HG03571 (cell line): ENCODE measurements around the gene CNTNAP2.

Experiments used
- ATAC-seq: cut with Tn5 transposase; IDR thresholded peaks from one replicate; pipeline ENCODE4 v1.9.1; 2021; ENCODE audit not compliant: unreplicated experiment

CNTNAP2 gene

DNA sequence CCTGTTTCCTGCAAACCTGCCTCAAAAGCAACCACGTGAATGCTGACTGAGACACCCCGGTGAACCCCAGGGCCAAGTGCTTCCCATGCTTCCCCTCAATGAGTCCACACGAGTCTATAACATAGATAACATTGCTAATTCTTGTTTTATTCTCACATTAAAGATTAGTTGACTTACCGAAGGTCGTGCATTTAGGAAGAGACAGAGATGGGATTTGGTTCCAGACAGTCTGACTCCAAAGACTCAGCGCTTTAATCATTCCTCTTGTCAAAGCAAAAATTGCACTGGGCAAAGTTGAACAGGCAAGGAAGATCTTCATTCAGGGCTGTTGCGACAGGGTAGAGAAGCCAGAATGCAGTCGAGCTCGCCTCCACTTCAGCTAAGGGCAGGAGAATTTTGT, 2038.4 kb downstream of the CNTNAP2 start:
- no peak for ATAC-seq

DNA sequence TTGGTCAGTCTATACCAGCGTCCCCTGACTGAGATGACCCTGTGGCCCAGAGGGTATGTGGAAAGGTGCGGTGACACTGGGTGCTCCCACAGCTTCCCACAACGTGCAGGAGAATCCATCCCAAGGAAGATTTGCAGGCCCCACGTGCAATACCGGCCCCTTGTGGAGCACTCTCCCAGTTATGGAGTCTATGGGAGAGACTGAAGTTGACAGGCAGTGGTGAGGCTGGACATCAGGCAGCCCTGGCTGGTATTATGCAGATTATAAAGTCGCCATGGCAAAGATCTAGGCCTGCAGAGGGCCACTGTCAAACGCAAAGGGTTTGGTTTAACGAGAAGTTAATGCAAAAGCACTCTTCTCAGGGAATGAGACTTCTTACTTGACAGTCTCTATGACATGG, 2039.2 kb downstream of the CNTNAP2 start:
- ATAC-seq: no peak

DNA sequence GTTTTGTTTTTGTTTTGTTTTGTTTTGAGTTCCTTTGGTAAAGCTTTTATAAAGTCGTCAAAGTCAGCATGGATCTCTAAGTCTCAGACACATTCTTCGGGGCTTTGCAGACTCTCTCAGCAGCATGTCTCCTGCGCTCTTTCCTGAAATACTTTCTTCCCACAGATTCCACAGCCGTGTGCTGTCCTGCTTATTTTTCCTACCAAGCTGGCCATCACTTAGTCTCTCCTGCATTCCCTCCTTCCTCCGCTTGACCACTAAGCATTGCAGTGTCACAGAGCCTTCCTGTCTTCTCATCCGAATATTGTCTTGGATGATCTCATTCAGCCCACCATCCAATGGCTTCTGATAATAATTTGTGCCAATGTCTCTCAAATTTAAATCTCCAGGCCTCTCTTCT, 2039.6 kb downstream of the CNTNAP2 start:
- ATAC-seq: no peak

DNA sequence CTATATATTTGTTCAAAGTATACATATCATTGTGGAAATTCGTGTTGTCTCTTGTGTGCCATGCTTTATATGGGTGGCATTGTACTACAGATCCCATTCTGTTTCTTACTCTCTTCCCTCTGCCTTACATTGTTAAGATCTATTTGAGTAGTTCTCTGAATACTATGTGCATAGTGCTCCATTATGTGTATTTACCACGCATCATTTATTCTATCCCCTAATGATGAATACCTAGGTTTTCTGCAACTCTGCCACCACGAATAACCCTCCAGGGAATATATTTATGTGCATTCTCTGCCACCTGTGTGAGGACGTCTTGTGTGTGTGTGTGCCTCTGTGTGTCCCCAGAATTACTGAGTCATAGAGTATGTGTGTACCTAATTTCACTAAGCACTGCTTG, 2042.7 kb downstream of the CNTNAP2 start:
- no peak for ATAC-seq

DNA sequence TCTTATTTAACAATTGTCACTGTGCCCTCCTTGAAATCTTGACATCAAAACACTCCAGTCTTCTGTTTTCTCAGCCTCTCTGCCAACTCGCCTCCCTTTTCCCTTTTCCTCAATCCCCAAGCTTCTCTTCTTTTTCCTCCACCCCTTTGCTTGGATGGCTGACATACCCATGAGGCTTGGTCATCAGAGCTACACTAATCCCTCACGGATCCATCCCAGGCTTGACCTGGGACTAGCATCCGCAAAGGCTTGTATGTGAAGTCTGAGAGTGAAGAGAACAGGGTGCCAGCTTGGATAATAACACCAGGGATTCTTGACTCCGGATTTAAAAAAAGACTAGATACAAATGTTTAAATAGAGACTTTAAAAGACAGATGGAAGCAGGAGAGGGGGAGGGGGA, 2045.2 kb downstream of the CNTNAP2 start:
- no peak for ATAC-seq

DNA sequence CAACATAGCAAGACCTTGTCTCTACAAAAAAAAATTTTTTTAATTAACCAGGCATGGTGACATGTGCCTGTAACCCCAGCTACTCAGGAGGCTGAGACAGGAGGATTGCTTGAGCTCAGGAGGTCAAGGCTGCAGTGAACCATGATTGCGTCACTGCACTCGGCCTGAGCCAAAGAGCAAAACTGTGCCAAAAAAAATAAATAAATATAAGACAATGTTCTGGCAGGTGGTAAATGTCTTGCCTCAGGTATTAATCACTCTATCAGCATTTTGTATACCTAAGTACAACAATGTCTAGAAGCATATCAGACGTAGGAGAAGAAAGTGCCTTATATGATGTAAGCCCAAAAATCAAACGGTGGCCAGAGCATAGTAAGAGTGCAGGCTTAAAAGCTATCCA, 2046.2 kb downstream of the CNTNAP2 start:
- no peak for ATAC-seq

DNA sequence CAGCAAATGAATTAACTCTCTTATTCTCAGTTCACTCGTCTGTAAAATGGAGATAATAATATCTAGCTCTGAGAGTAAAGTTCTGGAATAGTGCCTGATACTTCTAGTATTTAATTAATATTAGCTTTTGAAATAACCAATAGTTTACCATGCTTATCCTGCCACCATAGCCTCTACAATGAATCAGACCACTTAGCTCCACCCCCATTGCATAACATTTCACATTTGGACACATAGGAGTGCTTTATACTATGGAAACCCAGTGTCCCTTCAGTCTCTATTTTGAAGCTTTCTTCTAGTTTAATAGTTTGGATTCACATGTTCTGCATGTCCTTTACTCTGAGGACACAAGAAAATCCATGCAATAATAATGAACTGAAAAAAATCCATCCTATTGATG, 2046.6 kb downstream of the CNTNAP2 start:
- no peak for ATAC-seq

DNA sequence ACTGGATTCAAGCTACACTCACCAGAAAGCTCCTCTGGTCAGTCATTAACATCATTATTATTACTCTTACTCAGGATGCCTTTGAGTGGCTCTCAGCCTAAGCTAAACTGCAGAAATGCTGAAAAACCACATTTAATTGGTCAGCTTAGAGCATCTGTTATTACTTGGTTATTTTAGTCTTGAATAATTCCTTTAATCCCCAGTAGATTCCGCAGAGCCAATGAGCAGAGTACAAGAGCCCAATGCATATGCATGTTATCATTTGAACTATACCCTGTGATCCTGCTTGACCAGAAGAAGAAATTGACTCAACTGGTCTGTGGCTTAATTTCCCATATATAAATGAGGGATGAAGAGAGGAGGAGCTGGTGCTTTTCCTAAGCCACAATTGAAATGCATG, 2056.3 kb downstream of the CNTNAP2 start:
- ATAC-seq: no peak

DNA sequence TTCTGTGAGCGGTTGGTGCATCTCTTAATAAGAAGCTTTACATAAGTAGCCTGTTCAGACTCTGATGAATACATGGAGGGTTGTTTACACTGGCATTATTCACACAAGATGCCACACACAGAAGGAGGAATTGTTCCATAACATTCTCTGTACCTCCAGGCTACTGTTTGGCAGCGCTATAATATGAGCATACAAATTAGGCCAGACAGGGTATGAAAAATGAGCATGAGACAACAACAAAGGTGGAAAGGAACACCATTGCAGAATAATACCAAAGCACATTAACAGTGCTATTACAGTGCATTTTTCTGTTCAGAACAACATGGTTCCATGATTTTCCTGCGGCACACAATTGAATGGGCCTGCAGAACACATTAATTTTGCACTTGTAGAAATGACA, 2056.8 kb downstream of the CNTNAP2 start:
- ATAC-seq: no peak

DNA sequence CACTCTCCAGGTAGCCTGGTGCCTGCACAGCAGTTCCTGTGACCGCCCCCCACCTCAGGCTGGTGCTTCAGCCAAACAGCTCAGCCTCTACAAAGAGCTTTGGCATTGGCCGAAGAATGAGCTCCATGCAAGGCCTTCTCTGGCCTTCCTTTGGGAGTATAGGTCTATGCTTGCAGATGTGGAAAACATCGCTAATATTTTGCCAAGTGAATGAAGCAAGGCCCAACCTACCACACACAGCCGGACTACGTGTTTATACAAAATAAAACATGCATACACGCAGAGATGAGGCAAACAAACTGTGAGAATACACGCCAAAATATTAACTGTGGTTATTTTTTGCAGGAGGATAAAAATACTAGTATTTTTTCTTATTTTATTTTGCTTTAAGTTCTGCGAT, 2057.8 kb downstream of the CNTNAP2 start:
- no peak for ATAC-seq

DNA sequence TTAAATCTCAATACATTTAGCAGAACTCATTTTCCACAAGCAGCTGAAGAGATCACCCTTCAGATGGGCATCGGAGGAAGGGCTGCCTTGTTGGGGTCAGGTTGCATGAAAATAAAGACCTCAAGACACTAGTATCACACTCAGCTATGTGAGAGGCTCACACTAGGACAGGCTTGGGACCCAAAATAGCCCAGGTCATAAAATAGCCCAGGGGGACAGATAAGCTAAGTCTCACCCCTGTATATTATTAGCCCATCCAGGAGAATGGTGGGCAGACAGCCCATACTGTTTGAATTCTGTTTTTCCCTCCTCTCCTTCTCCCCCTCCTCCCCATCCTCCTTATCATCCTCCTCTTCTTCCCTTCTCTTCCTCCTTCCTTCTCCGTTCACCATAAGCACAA, 2058.9 kb downstream of the CNTNAP2 start:
- no peak for ATAC-seq

DNA sequence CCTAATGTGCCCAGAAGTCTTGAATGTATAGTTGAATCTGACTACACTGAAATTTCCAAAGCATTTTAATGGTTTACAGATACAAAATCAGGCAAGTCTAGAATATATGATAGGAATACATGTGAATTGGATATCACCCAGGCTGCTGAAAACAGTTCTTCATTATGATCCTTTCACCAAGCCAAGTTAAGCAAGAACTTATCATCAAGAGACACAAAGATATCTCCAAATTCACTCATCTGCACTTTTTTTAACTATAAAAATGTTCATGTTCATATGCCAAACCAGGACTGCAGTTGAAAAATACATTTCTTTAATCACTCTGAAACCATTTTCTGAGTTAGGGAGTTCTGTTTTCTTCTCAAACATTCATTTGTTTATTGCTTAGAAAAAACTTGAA, 2061.4 kb downstream of the CNTNAP2 start:
- no peak for ATAC-seq

DNA sequence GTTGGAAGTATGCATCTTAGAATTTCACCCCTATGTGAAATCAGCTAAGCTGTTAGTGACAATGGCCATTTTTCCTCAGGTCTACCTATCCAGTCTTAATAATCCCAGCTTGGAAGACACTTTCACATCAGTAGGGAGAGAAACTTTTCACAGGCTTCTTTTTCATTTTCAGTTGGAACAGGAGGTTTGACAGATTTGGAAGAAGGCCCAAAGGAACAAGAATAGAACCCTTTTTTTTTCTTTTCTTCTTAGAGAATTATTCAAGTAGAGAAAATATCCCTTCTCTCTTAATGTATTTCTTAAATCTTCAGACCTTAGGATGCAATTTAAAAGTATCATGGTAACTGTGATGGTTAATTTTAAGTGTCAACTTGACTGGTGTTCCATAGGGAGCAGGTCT, 2063.5 kb downstream of the CNTNAP2 start:
- ATAC-seq: no peak

DNA sequence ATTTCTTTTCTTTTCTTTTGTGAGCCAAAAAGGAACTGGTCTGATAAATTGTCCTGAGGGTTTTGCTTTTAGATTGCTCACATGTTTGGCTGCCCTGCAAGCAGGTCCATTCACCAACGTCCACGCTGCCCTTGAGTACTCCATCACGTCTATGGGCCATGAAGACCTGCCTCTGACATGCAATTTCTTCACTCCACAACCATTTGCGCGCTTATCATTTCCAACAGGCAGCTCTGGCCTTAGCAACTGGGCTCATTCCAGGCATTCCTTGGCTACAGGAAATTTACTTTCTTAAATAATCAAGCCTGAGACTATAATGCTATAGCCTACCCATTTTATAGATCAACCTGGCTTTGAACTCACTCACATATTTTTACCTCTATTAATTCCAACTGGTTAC, 2065.7 kb downstream of the CNTNAP2 start:
- ATAC-seq: no peak

DNA sequence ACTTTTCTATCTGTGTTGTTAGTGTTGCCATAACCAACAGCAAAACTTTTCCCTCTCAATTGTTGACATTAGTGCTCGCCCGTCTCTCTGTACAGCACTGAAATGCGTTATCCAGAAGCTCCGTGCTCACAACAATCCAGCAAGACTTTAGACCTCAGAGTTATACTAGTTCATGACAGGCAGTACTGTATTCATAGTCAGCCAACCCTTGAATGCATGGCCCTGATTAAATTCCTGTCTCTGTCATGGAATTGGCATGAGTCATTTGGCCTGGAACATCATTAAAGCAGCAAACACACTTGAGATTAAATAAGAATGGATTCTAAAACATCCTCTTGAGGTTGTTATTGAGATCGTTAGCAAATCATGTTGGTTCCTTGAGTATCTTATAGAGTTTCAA, 2068.4 kb downstream of the CNTNAP2 start:
- no peak for ATAC-seq

DNA sequence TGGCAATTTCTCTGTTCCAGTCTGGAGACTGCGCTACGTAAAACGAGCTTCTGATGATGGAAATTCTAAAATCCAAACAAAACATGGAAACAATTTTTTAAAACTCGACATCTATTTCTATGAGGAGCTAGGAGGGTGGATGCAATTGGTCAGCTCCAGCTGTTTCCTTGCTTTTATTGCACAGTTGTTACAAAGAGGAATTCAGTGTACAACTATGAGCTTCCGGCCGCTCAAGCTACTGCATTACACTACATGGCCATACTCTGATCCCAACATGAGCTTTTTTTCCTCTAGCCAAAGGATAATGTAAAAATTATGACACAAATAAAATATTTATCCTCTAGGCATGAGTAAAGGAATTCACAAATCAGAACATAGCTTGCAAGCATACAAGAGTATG, 2070.9 kb downstream of the CNTNAP2 start:
- ATAC-seq: no peak

DNA sequence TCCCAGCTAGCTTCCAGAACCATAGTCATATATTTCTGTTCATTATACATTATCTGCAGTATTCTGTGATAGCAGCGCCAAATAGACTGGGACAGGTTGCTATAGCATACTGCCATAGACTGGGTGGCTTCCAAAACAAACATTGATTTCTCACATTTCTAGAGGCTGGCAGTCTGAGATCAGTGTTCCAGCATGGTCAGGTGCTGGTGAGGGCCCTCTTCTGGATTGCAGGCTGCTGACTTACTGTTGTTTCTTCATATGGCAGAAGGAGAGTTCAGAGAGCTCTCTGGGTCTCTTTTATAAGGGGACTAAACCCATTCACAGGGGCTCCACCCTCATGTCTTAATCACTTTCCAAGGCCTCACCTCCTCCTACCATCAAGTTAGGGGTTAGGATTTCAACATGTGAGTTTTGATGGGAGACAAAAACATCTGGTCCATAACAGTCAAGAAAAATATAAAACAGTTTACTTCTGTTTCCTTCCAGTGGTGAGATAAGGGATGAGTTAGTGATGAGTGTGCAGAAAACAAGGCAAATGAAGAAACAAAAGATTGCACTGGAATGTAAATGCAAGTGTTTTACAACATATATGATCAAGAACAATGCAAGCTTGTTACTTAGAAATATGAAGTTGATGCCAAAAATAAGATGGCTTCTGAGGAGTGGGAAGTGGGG, 2074.9 kb downstream of the CNTNAP2 start:
- ATAC-seq: no peak

DNA sequence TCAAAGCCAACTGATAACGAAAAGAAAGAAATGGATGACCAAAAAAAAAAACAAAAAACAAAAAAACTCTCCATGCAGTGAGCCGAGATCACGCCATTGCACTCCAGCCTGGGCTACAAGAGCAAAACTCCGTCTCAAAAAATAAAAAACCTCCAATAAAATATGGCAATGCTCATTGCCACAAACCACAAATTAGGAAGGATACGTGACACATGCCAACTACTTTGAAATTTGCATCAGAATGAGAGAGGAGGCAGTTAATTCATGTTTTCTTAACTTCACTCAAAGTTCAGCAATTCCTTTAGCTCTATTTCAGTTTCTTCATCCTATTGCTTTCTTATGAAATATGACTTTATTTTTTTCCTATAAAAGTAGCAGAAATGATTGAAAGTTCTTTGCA, 2075.9 kb downstream of the CNTNAP2 start:
- ATAC-seq: no peak

DNA sequence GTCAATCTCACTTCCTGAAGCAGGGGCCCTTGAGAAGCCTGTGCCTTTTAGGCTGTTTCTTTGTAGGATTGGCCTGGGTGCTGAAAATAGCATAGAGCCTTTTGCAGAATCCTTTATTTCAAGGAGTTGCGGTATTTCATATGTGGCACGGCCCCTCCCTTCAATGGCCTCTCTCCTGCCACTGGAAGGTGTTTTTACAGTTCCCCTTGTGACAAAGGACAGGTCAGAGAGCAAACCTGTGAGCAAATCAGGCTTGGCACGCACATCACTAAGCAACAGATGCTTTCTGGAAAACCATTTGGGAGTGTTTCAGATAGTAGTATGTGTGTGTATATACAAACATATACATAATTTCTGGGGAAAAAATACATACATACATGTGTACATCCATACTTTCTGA, 2085.4 kb downstream of the CNTNAP2 start:
- ATAC-seq: no peak

DNA sequence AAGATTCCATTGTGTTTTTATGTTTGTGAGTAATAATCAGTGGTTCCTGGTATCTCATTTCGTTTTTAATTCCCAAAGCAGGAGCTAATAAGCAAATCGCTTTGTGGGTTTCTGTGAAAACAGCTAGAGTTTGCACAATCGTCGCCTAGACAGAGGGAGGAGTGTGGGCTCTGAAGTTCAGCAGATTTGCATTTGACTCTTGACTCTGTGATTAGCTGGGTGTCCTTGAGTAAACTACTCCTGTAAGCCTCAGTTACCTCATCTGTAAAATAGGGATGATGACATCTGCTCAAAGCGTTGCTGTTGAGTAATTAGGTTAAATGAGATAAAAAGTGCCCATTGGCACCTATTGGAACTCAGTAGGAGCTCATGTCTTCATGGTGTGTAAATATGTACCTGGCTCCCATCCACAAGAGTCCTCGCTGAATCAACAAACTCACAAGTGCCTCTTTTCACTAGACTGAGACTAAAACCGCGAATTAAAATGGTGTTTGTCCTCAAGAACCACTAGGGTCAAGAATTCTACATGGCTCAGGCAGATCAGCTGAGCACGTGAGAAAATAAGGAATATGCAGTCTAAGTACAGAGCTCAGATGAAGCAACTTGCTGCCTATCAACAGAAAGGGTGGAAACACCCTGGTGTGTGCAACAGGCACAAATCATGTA, 2088.2 kb downstream of the CNTNAP2 start:
- ATAC-seq: no peak

DNA sequence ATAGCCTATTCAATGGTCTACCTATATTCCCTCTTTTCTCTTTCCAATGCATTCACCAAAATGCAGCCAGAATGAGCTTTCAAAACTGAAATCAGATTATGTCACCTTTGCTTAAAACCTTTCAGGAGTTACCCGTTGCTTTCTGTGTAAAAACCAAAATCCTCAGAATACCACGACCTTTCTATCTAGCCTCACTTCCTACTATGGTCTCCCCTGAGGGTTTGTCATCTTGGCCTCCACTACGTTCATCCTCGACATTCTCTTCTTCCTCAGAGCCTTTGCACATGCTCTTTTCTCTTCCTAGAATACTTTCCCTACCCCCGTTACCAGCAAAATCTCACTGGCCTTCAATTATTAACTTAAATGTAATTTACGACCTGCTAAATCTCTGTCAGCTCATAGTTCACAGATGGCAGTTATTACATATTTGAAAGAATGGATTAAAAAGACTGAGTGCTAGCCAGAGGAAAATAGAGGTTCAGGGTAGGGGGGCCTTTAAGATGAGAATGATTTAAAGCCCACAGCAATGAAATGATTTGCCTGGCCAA, 2093.1 kb downstream of the CNTNAP2 start:
- ATAC-seq: no peak

DNA sequence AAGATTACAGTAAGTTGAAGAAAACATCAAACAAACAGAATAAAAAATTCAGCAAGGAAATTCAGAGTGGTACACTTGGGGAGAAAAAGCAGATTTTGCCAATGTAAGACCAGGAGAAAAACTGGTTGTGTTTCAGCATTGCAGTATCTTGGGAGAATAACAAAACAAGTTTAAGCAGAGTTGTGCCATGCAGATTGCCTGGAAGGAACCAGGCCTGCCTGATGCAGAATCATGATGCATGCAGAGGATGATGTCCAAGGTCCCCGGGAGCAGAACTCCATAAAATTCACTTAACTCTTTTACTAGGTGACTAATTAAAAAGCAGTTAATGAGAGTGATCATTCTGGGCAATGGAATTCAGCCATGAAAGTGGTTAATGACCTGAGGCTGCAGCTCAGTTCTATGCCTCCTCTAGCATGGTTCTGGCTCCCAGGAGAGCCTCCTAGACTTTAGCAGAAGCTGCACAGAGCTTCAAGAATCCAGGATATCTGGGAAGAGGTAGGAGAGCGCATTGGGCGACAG, 2094.3 kb downstream of the CNTNAP2 start:
- ATAC-seq: no peak

DNA sequence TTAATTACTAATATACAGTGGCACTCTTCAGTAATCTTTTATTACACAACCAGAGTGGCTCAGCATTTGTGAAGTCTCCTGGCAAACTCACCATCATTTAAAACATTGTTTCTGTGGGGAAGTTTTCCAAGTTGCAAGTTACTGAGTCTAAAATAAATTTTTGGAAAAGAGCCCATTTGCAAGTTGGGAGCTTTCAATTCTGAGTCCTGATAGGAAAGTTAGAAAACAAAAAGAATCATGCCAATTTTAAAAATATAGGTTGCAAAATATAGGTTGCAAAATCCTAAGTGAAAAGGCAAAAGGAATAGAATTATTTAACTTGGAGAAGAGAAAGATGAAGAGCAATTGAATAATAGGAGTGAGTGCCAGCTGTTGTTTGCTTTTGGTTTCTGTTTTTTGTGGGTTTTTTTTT, 2095.1 kb downstream of the CNTNAP2 start:
- ATAC-seq: no peak
